A549 (cell line): Measurements from ENCODE around the gene RRP8. TPM values are rescaled to one million over a fixed set of nuclear protein-coding genes. Genes with fewer than 3 reads are reported as not detected.

ENCODE experiments used
- ATAC-seq, 2 experiments: fragments of 200-7000 bp in 1 of 2; fragments of >200 bp in 1 of 2; cut with Nextera tagmentation in 1 of 2; cut with Tn5 transposase in 1 of 2; 3 replicates each; pipeline versions ENCODE4 v1.8.0 to v1.9.1; 2018 to 2020; ENCODE audit warnings: mild to moderate bottlenecking in 1 of 2, moderate library complexity in 1 of 2
- CTCF ChIA-PET: fragments of 300-600 bp; sonication (Branson Sonifier 250); formaldehyde crosslinking; extraction: SDS; loops from one replicate; lab custom pipeline; 2021; ENCODE audit warnings: antibody characterized with exemption, inconsistent platforms; lab: Yijun Ruan, JAX
- POLR2A ChIA-PET: fragments of 350-600 bp; formaldehyde crosslinking; extraction: SDS; loops from one replicate; lab custom pipeline; 2021; ENCODE audit warnings: antibody characterized with exemption, inconsistent platforms; lab: Yijun Ruan, JAX
- DNase-seq, 2 experiments: peaks; one replicate each; pipeline versions ENCODE4 v3.0.0 to v3.0.0-alpha.2; 2011 to 2016; ENCODE audit warnings: low read depth in 1 of 2, low spot score in 1 of 2
- FAIRE-seq: peaks from 2 replicates; lab custom pipeline; 2011; peaks lifted over from hg19 to GRCh38; lab: Jason Lieb, UNC
- H3K27ac ChIP-seq, 2 experiments: fragments of >200 bp; sonication (Bioruptor Twin); formaldehyde crosslinking; 3 replicates each; pipeline ENCODE4 v1.5.1; 2016 to 2017
- H3K4me1 ChIP-seq: fragments of >200 bp; sonication (Bioruptor Twin); formaldehyde crosslinking; 3 replicates; pipeline ENCODE4 v1.6.1; 2016
- H3K4me2 ChIP-seq: fragments of >200 bp; sonication (Bioruptor Twin); formaldehyde crosslinking; 3 replicates; pipeline ENCODE4 v1.6.1; 2016
- H3K4me3 ChIP-seq: fragments of >200 bp; sonication (Bioruptor Twin); formaldehyde crosslinking; 3 replicates; pipeline ENCODE4 v1.5.1; 2016
- H3K9me3 ChIP-seq: fragments of >200 bp; sonication (Bioruptor Twin); formaldehyde crosslinking; 3 replicates; pipeline ENCODE4 v1.6.1; 2016
- CBX8 ChIP-seq: fragments of 200-600 bp; sonication (generic); IDR thresholded peaks from 2 replicates; pipeline ENCODE4 v1.6.1; 2016
- CEBPB ChIP-seq, 2 experiments: fragments of >200 bp in 1 of 2; sonication (Bioruptor Twin) in 1 of 2; formaldehyde crosslinking in 1 of 2; IDR thresholded peaks; 2 replicates each; pipeline ENCODE4 v1.6.1; 2012 to 2016
- EHMT2 ChIP-seq: fragments of 200-600 bp; sonication (generic); IDR thresholded peaks from 2 replicates; pipeline ENCODE4 v1.6.1; 2016; ENCODE audit warnings: antibody characterized with exemption, low read depth, mild to moderate bottlenecking, moderate library complexity
- EP300 ChIP-seq, 2 experiments: fragments of >200 bp; sonication (Bioruptor Twin); formaldehyde crosslinking; IDR thresholded peaks; 2 replicates in 1 of 2; 3 replicates in 1 of 2; pipeline ENCODE4 v1.6.1; 2016 to 2017
- ESRRA ChIP-seq: fragments of 150-350 bp; IDR thresholded peaks from 2 replicates; pipeline ENCODE4 v1.6.1; 2014; ENCODE audit warnings: mild to moderate bottlenecking, low read length, borderline replicate concordance
- FOSL2 ChIP-seq, 2 experiments: fragments of 450-650 bp in 1 of 2; fragments of >200 bp in 1 of 2; sonication (Bioruptor Twin) in 1 of 2; formaldehyde crosslinking; IDR thresholded peaks; 2 replicates each; pipeline versions ENCODE4 v1.5.0 to v1.6.1; 2016 to 2020; ENCODE audit warnings: mild to moderate bottlenecking in 1 of 2, moderate library complexity in 1 of 2
- GATA3 ChIP-seq: IDR thresholded peaks from 2 replicates; pipeline ENCODE4 v1.6.1; 2012; ENCODE audit warnings: borderline replicate concordance
- HEYL ChIP-seq: fragments of 250-450 bp; sonication (Bioruptor Pico); IDR thresholded peaks from 2 replicates; pipeline ENCODE4 v1.8.0; 2021; ENCODE audit warnings: mild to moderate bottlenecking, moderate library complexity
- HOXA7 ChIP-seq: fragments of 250-450 bp; sonication (Bioruptor Pico); IDR thresholded peaks from 2 replicates; pipeline ENCODE4 v1.5.0; 2020; ENCODE audit warnings: mild to moderate bottlenecking, moderate library complexity
- HOXB13 ChIP-seq: fragments of 250-450 bp; sonication (Bioruptor Pico); IDR thresholded peaks from 2 replicates; pipeline ENCODE4 v1.5.0; 2020; ENCODE audit warnings: low read depth, mild to moderate bottlenecking, moderate library complexity
- HOXB5 ChIP-seq: fragments of 250-450 bp; sonication (Bioruptor Pico); IDR thresholded peaks from 2 replicates; pipeline ENCODE4 v1.5.0; 2020; ENCODE audit warnings: mild to moderate bottlenecking, moderate library complexity
- JUN ChIP-seq, 2 experiments: fragments of >200 bp; sonication (Bioruptor Twin); formaldehyde crosslinking; IDR thresholded peaks; 2 replicates in 1 of 2; 3 replicates in 1 of 2; pipeline ENCODE4 v1.6.1; 2016 to 2017
- MAZ ChIP-seq: fragments of 150-350 bp; IDR thresholded peaks from 2 replicates; pipeline ENCODE4 v1.6.1; 2014; ENCODE audit warnings: antibody characterized with exemption, low read depth, low read length, borderline replicate concordance
- MYC ChIP-seq: IDR thresholded peaks from 2 replicates; pipeline ENCODE4 v1.6.1; 2012; ENCODE audit warnings: mild to moderate bottlenecking, inconsistent platforms, low read length, improper control_type of control experiment, borderline replicate concordance
- NPAS2 ChIP-seq: fragments of 250-450 bp; sonication (Bioruptor Pico); IDR thresholded peaks from 2 replicates; pipeline ENCODE4 v1.8.0; 2022; ENCODE audit warnings: mild to moderate bottlenecking, moderate library complexity, borderline replicate concordance
- PHF8 ChIP-seq: fragments of 200-600 bp; sonication (generic); IDR thresholded peaks from 2 replicates; pipeline ENCODE4 v1.6.1; 2016; ENCODE audit warnings: low read depth, mild to moderate bottlenecking, antibody characterized with exemption, moderate library complexity, borderline replicate concordance
- POLR2A ChIP-seq: IDR thresholded peaks from 2 replicates; pipeline ENCODE4 v1.6.1; 2012; ENCODE audit warnings: mild to moderate bottlenecking, low read length
- RCOR1 ChIP-seq: fragments of 150-350 bp; IDR thresholded peaks from 2 replicates; pipeline ENCODE4 v1.6.1; 2014; ENCODE audit warnings: antibody characterized with exemption, low read length, low read depth
- RNF2 ChIP-seq: fragments of 200-600 bp; sonication (generic); IDR thresholded peaks from 2 replicates; pipeline ENCODE4 v1.6.1; 2016; ENCODE audit warnings: low read depth, mild to moderate bottlenecking, antibody characterized with exemption, moderate library complexity, borderline replicate concordance
- SREBF2 ChIP-seq: fragments of 450-650 bp; IDR thresholded peaks from 2 replicates; pipeline ENCODE4 v1.6.1; 2014; ENCODE audit warnings: mild to moderate bottlenecking, moderate library complexity
- TFCP2L1 ChIP-seq: fragments of 250-450 bp; sonication (Bioruptor Pico); IDR thresholded peaks from 2 replicates; pipeline ENCODE4 v1.5.0; 2021; ENCODE audit warnings: mild to moderate bottlenecking
- ZC3H11A ChIP-seq: fragments of 450-650 bp; IDR thresholded peaks from 2 replicates; pipeline ENCODE4 v1.6.1; 2014; ENCODE audit warnings: antibody characterized with exemption, mild to moderate bottlenecking
- WGBS: methylation state at CpG from one replicate; pipeline ENCODE4 v1.1.6; 2017; ENCODE audit errors: missing lambda C conversion rate; 5-methylcytosine and 5-hydroxymethylcytosine counted together
- polyA plus RNA-seq, 4 experiments: library from polyadenylated mRNA; depleted of rRNA in 3 of 4; stranded (reverse); fragments of >200 nt; fragmentation: RNase III in 1 of 4; extraction: RNeasy Plus Mini Kit Qiagen cat#74134 plus additional on column Dnase treatment in 1 of 4; gene quantifications; 2 replicates in 3 of 4; 3 replicates in 1 of 4; pipeline ENCODE4 v1.2.3, GENCODE V29; 2011 to 2017
- TF ChIP-seq, protein P1 (sequence below): fragments of 450-650 bp; IDR thresholded peaks from 2 replicates; pipeline ENCODE4 v1.6.1; 2014; ENCODE audit warnings: antibody characterized with exemption
- TF ChIP-seq, protein P2 (sequence below): fragments of 250-450 bp; sonication (Bioruptor Pico); IDR thresholded peaks from 2 replicates; pipeline ENCODE4 v1.5.0; 2021; ENCODE audit warnings: mild to moderate bottlenecking, moderate library complexity, borderline replicate concordance
- TF ChIP-seq, protein P3 (sequence below): fragments of >200 bp; sonication (Bioruptor Twin); formaldehyde crosslinking; IDR thresholded peaks from 3 replicates; pipeline ENCODE4 v1.5.1; 2016
- TF ChIP-seq, protein P4 (sequence below): fragments of 150-350 bp; IDR thresholded peaks from 2 replicates; pipeline ENCODE4 v1.6.1; 2014; ENCODE audit warnings: low read depth, mild to moderate bottlenecking, low read length
- TF ChIP-seq, protein P5 (sequence below): fragments of >200 bp; sonication (Bioruptor Twin); formaldehyde crosslinking; IDR thresholded peaks from 2 replicates; pipeline ENCODE4 v1.6.1; 2016

RRP8 gene
- polyA plus RNA-seq, 2 of the 4 experiments (the other 2 are of a cell fraction) = 14.5 to 25.9 TPM

DNA sequence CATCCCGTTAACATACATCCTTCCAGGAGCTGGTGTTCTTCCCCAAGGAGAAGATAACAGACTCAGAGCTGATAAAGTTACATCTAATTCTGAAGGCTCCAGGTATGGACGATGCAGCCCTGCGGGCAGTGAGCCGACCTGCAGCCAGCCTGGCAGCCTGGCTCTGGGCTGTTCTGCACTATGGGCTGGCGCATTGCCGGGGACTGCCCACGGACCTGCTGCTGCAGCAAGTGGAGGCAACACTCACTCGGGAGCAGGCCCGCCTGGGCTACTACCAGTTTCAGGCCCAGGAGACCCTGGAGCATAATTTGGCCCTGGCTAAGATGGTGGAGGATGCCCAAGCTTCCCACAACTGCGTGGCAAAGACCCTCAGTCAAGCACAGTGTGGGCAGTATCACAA is 39.7 kb downstream of the RRP8 start:
- Histone ChIP-seq H3K4me3 (no peak overlapping the region), H3K4me2 (no peak overlapping the region), H3K9me3 (no peaks in the 10 kb centered on the region), H3K27ac (no peak overlapping the region), H3K4me1 (peaks cover 4% of the 10 kb centered on the region; the same call in 2 of the 3 replicates)
- 58% methylated on average over 4 of the region's 10 CpGs for whole genome bisulfite sequencing
- ATAC-seq (no peak), FAIRE-seq (no peak), DNase-seq (no peak)
- ChIA-PET CTCF (interaction anchor here (1.0 to 1.9 kb wide), 3 partner anchors 8 to 34 kb away, joined by 3 to 8 read pairs (median 3); no protein-coding TSS in a partner anchor), POLR2A (no interaction called here)
- TF ChIP-seq CEBPB (IDR thresholded peaks at IDR 0.05) (no peak), JUN (IDR thresholded peaks at IDR 0.05) (no peak), PHF8 (no peak), MYC (no peak), HOXA7 (CRISPR knock-in tag) (no peak), SREBF2 (no peak), ESRRA (no peak), NPAS2 (CRISPR knock-in tag) (no peak), RCOR1 (no peak), MAZ (no peak), GATA3 (no peak), EP300 (IDR thresholded peaks at IDR 0.05) (no peak), EHMT2 (no peak), POLR2A (no peak), HOXB5 (CRISPR knock-in tag) (no peak)
- TF ChIP-seq, protein P1, sequence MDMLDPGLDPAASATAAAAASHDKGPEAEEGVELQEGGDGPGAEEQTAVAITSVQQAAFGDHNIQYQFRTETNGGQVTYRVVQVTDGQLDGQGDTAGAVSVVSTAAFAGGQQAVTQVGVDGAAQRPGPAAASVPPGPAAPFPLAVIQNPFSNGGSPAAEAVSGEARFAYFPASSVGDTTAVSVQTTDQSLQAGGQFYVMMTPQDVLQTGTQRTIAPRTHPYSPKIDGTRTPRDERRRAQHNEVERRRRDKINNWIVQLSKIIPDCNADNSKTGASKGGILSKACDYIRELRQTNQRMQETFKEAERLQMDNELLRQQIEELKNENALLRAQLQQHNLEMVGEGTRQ = no peak
- TF ChIP-seq, protein P2, sequence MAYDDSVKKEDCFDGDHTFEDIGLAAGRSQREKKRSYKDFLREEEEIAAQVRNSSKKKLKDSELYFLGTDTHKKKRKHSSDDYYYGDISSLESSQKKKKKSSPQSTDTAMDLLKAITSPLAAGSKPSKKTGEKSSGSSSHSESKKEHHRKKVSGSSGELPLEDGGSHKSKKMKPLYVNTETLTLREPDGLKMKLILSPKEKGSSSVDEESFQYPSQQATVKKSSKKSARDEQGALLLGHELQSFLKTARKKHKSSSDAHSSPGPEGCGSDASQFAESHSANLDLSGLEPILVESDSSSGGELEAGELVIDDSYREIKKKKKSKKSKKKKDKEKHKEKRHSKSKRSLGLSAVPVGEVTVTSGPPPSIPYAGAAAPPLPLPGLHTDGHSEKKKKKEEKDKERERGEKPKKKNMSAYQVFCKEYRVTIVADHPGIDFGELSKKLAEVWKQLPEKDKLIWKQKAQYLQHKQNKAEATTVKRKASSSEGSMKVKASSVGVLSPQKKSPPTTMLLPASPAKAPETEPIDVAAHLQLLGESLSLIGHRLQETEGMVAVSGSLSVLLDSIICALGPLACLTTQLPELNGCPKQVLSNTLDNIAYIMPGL (CRISPR knock-in tag) = no peak
- TF ChIP-seq, protein P3, sequence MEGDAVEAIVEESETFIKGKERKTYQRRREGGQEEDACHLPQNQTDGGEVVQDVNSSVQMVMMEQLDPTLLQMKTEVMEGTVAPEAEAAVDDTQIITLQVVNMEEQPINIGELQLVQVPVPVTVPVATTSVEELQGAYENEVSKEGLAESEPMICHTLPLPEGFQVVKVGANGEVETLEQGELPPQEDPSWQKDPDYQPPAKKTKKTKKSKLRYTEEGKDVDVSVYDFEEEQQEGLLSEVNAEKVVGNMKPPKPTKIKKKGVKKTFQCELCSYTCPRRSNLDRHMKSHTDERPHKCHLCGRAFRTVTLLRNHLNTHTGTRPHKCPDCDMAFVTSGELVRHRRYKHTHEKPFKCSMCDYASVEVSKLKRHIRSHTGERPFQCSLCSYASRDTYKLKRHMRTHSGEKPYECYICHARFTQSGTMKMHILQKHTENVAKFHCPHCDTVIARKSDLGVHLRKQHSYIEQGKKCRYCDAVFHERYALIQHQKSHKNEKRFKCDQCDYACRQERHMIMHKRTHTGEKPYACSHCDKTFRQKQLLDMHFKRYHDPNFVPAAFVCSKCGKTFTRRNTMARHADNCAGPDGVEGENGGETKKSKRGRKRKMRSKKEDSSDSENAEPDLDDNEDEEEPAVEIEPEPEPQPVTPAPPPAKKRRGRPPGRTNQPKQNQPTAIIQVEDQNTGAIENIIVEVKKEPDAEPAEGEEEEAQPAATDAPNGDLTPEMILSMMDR = no peak

DNA sequence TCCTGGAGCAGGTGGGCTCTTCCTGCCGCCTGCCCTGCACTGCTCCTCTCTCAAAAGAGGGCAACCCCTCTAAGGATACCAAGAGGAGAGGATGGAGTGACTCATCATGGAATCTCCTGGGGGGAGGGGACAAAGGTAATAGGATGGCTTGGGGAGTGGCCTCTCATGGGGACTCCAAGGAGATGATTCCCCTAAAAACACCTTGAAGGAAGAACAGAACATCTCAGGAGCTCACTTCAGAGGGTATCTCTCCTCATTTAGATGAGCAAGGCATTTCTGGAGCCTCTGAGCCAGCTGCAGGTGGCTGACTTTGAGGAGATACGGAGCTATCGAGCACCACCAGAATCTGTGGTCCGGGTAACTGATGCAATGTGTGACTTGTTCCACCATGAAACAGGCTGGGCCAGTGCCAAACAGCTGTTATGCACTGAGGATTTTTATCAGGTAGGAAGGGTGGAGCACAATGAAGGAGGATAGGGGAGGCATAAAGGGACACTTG is 40.2 kb downstream of the RRP8 start:
- ATAC-seq (no peak), FAIRE-seq (no peak), DNase-seq (no peak)
- H3K9me3 ChIP-seq = no peaks in the 10 kb centered on the region
- ChIA-PET POLR2A (no interaction called here), CTCF (interaction anchor here (1.0 to 1.9 kb wide), 5 partner anchors 8 to 34 kb away, joined by 3 to 8 read pairs (median 3); no protein-coding TSS in a partner anchor)
- no peak overlapping the region for H3K4me3 ChIP-seq
- H3K27ac ChIP-seq = no peak overlapping the region
- TF ChIP-seq RNF2 (no peak), ZC3H11A (no peak), HEYL (CRISPR knock-in tag) (no peak), HOXB13 (CRISPR knock-in tag) (no peak), EP300 (IDR thresholded peaks at IDR 0.05) (no peak), GATA3 (no peak), CBX8 (no peak), FOSL2 (IDR thresholded peaks at IDR 0.05) (no peak), FOSL2 (CRISPR knock-in tag; IDR thresholded peaks at IDR 0.05) (no peak), RCOR1 (no peak), TFCP2L1 (no peak)
- TF ChIP-seq, protein P4, sequence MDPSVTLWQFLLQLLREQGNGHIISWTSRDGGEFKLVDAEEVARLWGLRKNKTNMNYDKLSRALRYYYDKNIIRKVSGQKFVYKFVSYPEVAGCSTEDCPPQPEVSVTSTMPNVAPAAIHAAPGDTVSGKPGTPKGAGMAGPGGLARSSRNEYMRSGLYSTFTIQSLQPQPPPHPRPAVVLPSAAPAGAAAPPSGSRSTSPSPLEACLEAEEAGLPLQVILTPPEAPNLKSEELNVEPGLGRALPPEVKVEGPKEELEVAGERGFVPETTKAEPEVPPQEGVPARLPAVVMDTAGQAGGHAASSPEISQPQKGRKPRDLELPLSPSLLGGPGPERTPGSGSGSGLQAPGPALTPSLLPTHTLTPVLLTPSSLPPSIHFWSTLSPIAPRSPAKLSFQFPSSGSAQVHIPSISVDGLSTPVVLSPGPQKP = no peak
- TF ChIP-seq, protein P5, sequence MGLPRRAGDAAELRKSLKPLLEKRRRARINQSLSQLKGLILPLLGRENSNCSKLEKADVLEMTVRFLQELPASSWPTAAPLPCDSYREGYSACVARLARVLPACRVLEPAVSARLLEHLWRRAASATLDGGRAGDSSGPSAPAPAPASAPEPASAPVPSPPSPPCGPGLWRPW = no peak
- 90% methylated on average over 4 of the region's 4 CpGs for WGBS
- H3K4me2 ChIP-seq = no peak overlapping the region
- H3K4me1 ChIP-seq = no peaks in the 10 kb centered on the region
